PC-3 (cell line): ENCODE data around the gene HHATL. TPM values are rescaled to one million over a fixed set of nuclear protein-coding genes. Genes with fewer than 3 reads are reported as not detected.

Source experiments
- ATAC-seq: fragments of 200-7000 bp; cut with Tn5 transposase; 2 replicates; pipeline ENCODE4 v1.9.1; 2020; ENCODE audit warnings: mild to moderate bottlenecking, moderate library complexity
- Bru-seq: library from RNA; stranded (reverse); fragments of 400-500 nt; gene quantifications from one replicate; lab custom pipeline; 2021; lab: Mats Ljungman, UMichigan
- BruChase-seq, 2 experiments: library from RNA; stranded (reverse); fragments of 400-500 nt; gene quantifications; one replicate each; lab custom pipeline; 2021; lab: Mats Ljungman, UMichigan
- BruUV-seq: library from RNA; stranded (reverse); fragments of 400-500 nt; replicated peaks from 2 replicates; lab custom pipeline; 2021; lab: Mats Ljungman, UMichigan
- CTCF ChIA-PET: fragments of 300-600 bp; sonication (Branson Sonifier 250); formaldehyde crosslinking; loops from one replicate; lab custom pipeline; 2022; ENCODE audit warnings: antibody characterized with exemption; lab: Charles Lee
- POLR2A ChIA-PET: fragments of 300-600 bp; sonication (Branson Sonifier 250); formaldehyde crosslinking; loops from one replicate; lab custom pipeline; 2022; ENCODE audit warnings: antibody characterized with exemption; ENCODE audit not compliant: unreplicated experiment; lab: Charles Lee
- DNase-seq: peaks from one replicate; pipeline ENCODE4 v3.0.0-alpha.2; 2015
- H2AFZ ChIP-seq: fragments of 300-600 bp; sonication (generic); 2 replicates; pipeline ENCODE4 v1.6.0; 2016; ENCODE audit warnings: antibody characterized with exemption, low read length
- H3F3A ChIP-seq: fragments of 300-600 bp; sonication (generic); one replicate; pipeline ENCODE4 v1.6.0; 2017; ENCODE audit warnings: antibody characterized with exemption, low read length, control low read depth, mild to moderate bottlenecking; ENCODE audit not compliant: unreplicated experiment
- H3K27ac ChIP-seq: fragments of 300-600 bp; sonication (generic); 2 replicates; pipeline ENCODE4 v1.5.1; 2016; ENCODE audit warnings: mild to moderate bottlenecking, low read length
- H3K27me3 ChIP-seq: fragments of 300-600 bp; sonication (generic); 2 replicates; pipeline ENCODE4 v1.6.1; 2016; ENCODE audit warnings: low read length, mixed read lengths
- H3K36me3 ChIP-seq: fragments of 300-600 bp; sonication (generic); 2 replicates; pipeline ENCODE4 v1.6.1; 2016; ENCODE audit warnings: low read depth, mixed run types, low read length, mixed read lengths
- H3K4me1 ChIP-seq: fragments of 300-600 bp; sonication (generic); 2 replicates; pipeline ENCODE4 v1.5.1; 2016; ENCODE audit warnings: low read length; ENCODE audit not compliant: insufficient read depth
- H3K4me2 ChIP-seq: fragments of 300-600 bp; sonication (generic); 2 replicates; pipeline ENCODE4 v1.6.0; 2016; ENCODE audit warnings: low read length
- H3K4me3 ChIP-seq: fragments of 300-600 bp; sonication (generic); 2 replicates; pipeline ENCODE4 v1.5.1; 2016; ENCODE audit warnings: mild to moderate bottlenecking, low read length, mixed read lengths
- H3K79me2 ChIP-seq: fragments of 300-600 bp; sonication (generic); 2 replicates; pipeline ENCODE4 v1.6.1; 2017; ENCODE audit warnings: low read length, mixed read lengths
- H3K9ac ChIP-seq: fragments of 300-600 bp; sonication (generic); 2 replicates; pipeline ENCODE4 v1.6.0; 2016; ENCODE audit warnings: mild to moderate bottlenecking, low read length
- H3K9me2 ChIP-seq: fragments of 300-600 bp; sonication (generic); replicated peaks from 2 replicates; pipeline ENCODE4 v1.6.1; 2016; ENCODE audit warnings: mixed run types, low read length, mixed read lengths
- H3K9me3 ChIP-seq: fragments of 300-600 bp; sonication (generic); 2 replicates; pipeline ENCODE4 v1.6.1; 2016; ENCODE audit warnings: low read length, mixed read lengths
- H4K20me1 ChIP-seq: fragments of 300-600 bp; sonication (generic); 2 replicates; pipeline ENCODE4 v1.6.1; 2016; ENCODE audit warnings: low read length, mixed read lengths
- EZH2 ChIP-seq: fragments of 300-600 bp; sonication (generic); IDR thresholded peaks from one replicate; pipeline ENCODE4 v1.6.1; 2017; ENCODE audit warnings: antibody characterized with exemption, mild to moderate bottlenecking, low read length; ENCODE audit not compliant: unreplicated experiment
- EZH2phosphoT487 ChIP-seq: fragments of 300-600 bp; sonication (generic); IDR thresholded peaks from 2 replicates; pipeline ENCODE4 v1.6.1; 2018; ENCODE audit warnings: mild to moderate bottlenecking, antibody characterized with exemption, low read length, borderline replicate concordance
- intact Hi-C: fragments of 100-400 bp; cut with micrococcal nuclease; formaldehyde crosslinking; loops from 2 replicates; pipeline ENCODE4 v1.9.0; 2023
- long read RNA-seq: library from polyadenylated mRNA; unstranded; transcript quantifications from one replicate; pipeline ENCODE4 v2.0.0, GENCODE V29; 2021; ENCODE audit not compliant: unreplicated experiment
- total RNA-seq: library from RNA; depleted of rRNA; stranded (reverse); fragments of >200 nt; gene quantifications from 2 replicates; pipeline ENCODE4 v1.2.3, GENCODE V29; 2014; rRNA removed
- TF ChIP-seq, protein P1 (sequence below): fragments of 300-600 bp; sonication (generic); conservative IDR thresholded peaks from 2 replicates; pipeline ENCODE4 v1.5.1; 2017; ENCODE audit warnings: antibody characterized with exemption, low read depth, mild to moderate bottlenecking, low read length

HHATL gene, protein sequence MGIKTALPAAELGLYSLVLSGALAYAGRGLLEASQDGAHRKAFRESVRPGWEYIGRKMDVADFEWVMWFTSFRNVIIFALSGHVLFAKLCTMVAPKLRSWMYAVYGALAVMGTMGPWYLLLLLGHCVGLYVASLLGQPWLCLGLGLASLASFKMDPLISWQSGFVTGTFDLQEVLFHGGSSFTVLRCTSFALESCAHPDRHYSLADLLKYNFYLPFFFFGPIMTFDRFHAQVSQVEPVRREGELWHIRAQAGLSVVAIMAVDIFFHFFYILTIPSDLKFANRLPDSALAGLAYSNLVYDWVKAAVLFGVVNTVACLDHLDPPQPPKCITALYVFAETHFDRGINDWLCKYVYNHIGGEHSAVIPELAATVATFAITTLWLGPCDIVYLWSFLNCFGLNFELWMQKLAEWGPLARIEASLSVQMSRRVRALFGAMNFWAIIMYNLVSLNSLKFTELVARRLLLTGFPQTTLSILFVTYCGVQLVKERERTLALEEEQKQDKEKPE
- total RNA-seq = not detected in 2 replicates
- Bru-seq, nascent RNA = percentile 17 among the genes with signal in this experiment
- percentile 32 among the genes with signal in this experiment for BruChase-seq, experiment 1, labeled RNA remaining after a 6-hour chase
- BruChase-seq, experiment 2, labeled RNA remaining after a 2-hour chase = percentile 19 among the genes with signal in this experiment
- long read RNA-seq = 0 reads

DNA sequence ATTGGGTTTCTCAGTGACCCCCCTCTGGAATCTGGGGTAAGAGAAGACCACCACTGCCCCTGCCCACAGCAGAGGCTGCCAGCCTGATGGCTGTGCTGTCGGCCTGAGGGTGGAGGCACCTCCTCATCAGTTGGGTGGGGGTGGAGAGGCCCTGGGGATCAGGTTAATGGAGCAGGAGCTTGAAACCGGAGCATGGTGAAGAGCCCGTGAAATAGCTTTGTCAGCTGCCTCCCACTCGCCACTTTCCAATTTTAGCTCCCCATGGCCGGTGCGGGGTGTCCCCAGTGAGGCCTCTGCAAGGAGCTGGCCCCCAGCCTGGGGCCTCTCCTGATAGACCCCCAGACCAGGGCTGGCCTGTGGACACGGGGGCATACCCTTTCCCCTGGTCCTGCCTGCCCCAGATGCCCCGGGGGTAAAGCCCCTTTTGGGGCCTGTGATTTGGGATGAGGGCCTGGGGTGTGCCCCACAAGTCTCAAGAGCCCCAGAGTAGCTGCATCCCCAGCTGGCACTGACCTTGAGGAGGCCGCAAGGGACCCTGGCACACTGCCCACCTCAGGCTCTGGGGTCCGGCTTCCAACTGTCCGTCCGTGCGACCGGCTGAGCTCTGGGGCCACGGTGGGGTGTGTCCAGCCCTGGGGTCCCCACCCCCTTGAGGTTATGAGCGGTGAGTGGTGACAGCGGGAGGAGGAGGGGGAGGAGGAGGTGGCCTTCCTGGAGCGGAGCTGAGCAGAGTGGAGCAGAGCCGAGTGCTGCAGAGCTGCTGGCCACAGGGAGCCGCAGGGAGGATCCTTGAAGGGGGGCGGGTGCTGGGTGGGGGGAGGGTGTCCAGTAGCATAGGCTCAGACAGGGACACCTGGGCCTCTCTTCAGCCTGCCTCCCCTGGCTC is at the start of gene HHATL:
HHATL (minus strand) TSS at position 733 of the 886 bp plus-strand sequence. CDS start 1,972 bp downstream, outside the sequence.
- intact Hi-C loops = no loop called here
- CTCF ChIA-PET = no interaction called here

DNA sequence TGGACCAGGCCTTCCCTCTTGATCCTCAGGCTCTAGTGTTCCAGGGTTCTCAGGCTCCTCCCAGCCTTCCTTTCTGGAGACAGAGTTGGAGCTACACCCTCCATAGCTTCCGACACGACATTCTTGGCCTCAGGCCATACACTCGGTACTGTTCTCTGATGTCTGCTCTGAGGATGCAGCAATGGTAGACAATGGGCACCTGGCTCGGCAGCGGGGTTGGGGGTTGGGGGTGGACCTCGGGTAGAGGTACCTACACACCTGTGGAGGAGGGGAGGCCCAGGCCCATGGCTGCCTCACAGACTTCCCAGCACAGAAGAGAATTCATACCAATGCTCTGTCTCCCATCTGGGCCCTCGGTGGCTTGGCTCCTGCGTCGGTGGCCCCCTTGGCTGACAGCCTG is 49.0 kb upstream of the HHATL start:
- intact Hi-C loops = no loop called here
- ATAC-seq (no peak), DNase-seq (no peak)
- no peaks in the 10 kb centered on the region for H3K36me3 ChIP-seq
- no peak overlapping the region for H3K4me3 ChIP-seq
- H3K27me3 ChIP-seq = no peaks in the 10 kb centered on the region
- no peaks in the 10 kb centered on the region for H3K9me2 ChIP-seq
- no peaks in the 10 kb centered on the region for H3K9me3 ChIP-seq
- H3K4me1 ChIP-seq = peaks cover 17% of the 10 kb centered on the region
- TF ChIP-seq EZH2 (no peak), EZH2phosphoT487 (no peak)
- TF ChIP-seq, protein P1, sequence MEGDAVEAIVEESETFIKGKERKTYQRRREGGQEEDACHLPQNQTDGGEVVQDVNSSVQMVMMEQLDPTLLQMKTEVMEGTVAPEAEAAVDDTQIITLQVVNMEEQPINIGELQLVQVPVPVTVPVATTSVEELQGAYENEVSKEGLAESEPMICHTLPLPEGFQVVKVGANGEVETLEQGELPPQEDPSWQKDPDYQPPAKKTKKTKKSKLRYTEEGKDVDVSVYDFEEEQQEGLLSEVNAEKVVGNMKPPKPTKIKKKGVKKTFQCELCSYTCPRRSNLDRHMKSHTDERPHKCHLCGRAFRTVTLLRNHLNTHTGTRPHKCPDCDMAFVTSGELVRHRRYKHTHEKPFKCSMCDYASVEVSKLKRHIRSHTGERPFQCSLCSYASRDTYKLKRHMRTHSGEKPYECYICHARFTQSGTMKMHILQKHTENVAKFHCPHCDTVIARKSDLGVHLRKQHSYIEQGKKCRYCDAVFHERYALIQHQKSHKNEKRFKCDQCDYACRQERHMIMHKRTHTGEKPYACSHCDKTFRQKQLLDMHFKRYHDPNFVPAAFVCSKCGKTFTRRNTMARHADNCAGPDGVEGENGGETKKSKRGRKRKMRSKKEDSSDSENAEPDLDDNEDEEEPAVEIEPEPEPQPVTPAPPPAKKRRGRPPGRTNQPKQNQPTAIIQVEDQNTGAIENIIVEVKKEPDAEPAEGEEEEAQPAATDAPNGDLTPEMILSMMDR = no peak
- no peak overlapping the region for H3K4me2 ChIP-seq
- H3K79me2 ChIP-seq = no peaks in the 10 kb centered on the region
- no peaks in the 10 kb centered on the region for H4K20me1 ChIP-seq
- no peaks in the 10 kb centered on the region for H3F3A ChIP-seq
- ChIA-PET CTCF (no interaction called here), POLR2A (no interaction called here)
- BruUV-seq = no TSS peak
- no peak overlapping the region for H2AFZ ChIP-seq
- no peak overlapping the region for H3K27ac ChIP-seq
- H3K9ac ChIP-seq = no peak overlapping the region

More for the DNA sequence above, at the start of gene HHATL:
- ATAC-seq = no peak
- H3K4me3 ChIP-seq = no peak within 1 kb of the TSS
- no peaks in the 10 kb centered on the region for H3F3A ChIP-seq
- 0 out of 2 replicates have a peak, but pooled peaks cover 6% of the 10 kb centered on the region for H3K4me1 ChIP-seq
- no peaks in the 10 kb centered on the region for H3K9me2 ChIP-seq
- POLR2A ChIA-PET = no interaction called here
- no peak within 1 kb of the TSS for H3K9ac ChIP-seq
- no peak within 1 kb of the TSS for H3K4me2 ChIP-seq
- DNase-seq = no peak
- no peak within 1 kb of the TSS for H2AFZ ChIP-seq
- H4K20me1 ChIP-seq = no peaks in the 10 kb centered on the region
- H3K9me3 ChIP-seq = no peaks in the 10 kb centered on the region
- no peaks in the 10 kb centered on the region for H3K36me3 ChIP-seq
- H3K27ac ChIP-seq = no peak within 1 kb of the TSS
- no peaks in the 10 kb centered on the region for H3K27me3 ChIP-seq
- no peaks in the 10 kb centered on the region for H3K79me2 ChIP-seq
- no peak for TF ChIP-seq EZH2
- TF ChIP-seq, protein P1 = no peak
- no peak for TF ChIP-seq EZH2phosphoT487
- no TSS peak for BruUV-seq
